NCI-H446 (cell line): ENCODE data around the gene CDH23.

Source experiments
- DNase-seq, 2 experiments: peaks; one replicate each; lab custom pipeline; 2025; lab: John Stamatoyannopoulos, UW

The CDH23 gene

GRCh38 chr10:71816936-71817618, 420.4 kb downstream of the CDH23 start:
- no peak for DNase-seq

- no peak for DNase-seq
Measured at GRCh38 chr10:71817831-71818655, 421.3 kb downstream of the CDH23 start.

- DNase-seq, result no peak
Measured at GRCh38 chr10:71818674-71819260, 422.0 kb downstream of the CDH23 start.

- no peak for DNase-seq
Measured at GRCh38 chr10:71819441-71819861, 422.7 kb downstream of the CDH23 start.

GRCh38 chr10:71819985-71820384, 423.3 kb downstream of the CDH23 start:
- DNase-seq, result no peak

GRCh38 chr10:71820966-71821365, 424.2 kb downstream of the CDH23 start:
- no peak for DNase-seq

- no peak for DNase-seq
Measured at GRCh38 chr10:71821909-71822763, 425.4 kb downstream of the CDH23 start.

- no peak for DNase-seq
Measured at GRCh38 chr10:71823356-71823755, 426.6 kb downstream of the CDH23 start.

- no peak for DNase-seq
Measured at GRCh38 chr10:71824333-71824732, 427.6 kb downstream of the CDH23 start.

- DNase-seq, result no peak
Measured at GRCh38 chr10:71825217-71825616, 428.5 kb downstream of the CDH23 start.

GRCh38 chr10:71827852-71828251, 431.1 kb downstream of the CDH23 start:
- DNase-seq, result no peak

GRCh38 chr10:71828702-71829101, 432.0 kb downstream of the CDH23 start:
- no peak for DNase-seq

GRCh38 chr10:71829171-71829570, 432.5 kb downstream of the CDH23 start:
- no peak for DNase-seq

GRCh38 chr10:71829896-71830295, 433.2 kb downstream of the CDH23 start:
- DNase-seq, result no peak

- no peak for DNase-seq
Measured at GRCh38 chr10:71830726-71831125, 434.0 kb downstream of the CDH23 start.

GRCh38 chr10:71831646-71832552, 435.2 kb downstream of the CDH23 start:
- DNase-seq, result no peak

- DNase-seq, result no peak
Measured at GRCh38 chr10:71832967-71833366, 436.2 kb downstream of the CDH23 start.

GRCh38 chr10:71833451-71834342, 437.0 kb downstream of the CDH23 start:
- DNase-seq, result no peak

- no peak for DNase-seq
Measured at GRCh38 chr10:71834343-71834674, 437.6 kb downstream of the CDH23 start.
